Upper lobe of right lung (tissue), 1 donor: Measurements from ENCODE around the gene C11orf68. TPM values are rescaled to one million over a fixed set of nuclear protein-coding genes. Genes with fewer than 3 reads are reported as not detected.

Experiments
- ATAC-seq: fragments of 200-7000 bp; cut with Tn5 transposase; one replicate; pipeline ENCODE4 v1.9.1; 2020; ENCODE audit warnings: mild to moderate bottlenecking, moderate library complexity
- DNase-seq: peaks from one replicate; pipeline ENCODE4 v3.0.0-alpha.2; 2020
- H3K27ac ChIP-seq: fragments of 200-600 bp; one replicate; pipeline ENCODE4 v1.8.0; 2022
- H3K27me3 ChIP-seq: fragments of 200-600 bp; one replicate; pipeline ENCODE4 v1.8.0; 2022; ENCODE audit warnings: mild to moderate bottlenecking
- H3K36me3 ChIP-seq: fragments of 200-600 bp; one replicate; pipeline ENCODE4 v1.8.0; 2022
- H3K4me1 ChIP-seq: fragments of 200-600 bp; one replicate; pipeline ENCODE4 v1.8.0; 2022
- H3K4me3 ChIP-seq: fragments of 200-600 bp; one replicate; pipeline ENCODE4 v1.8.0; 2022; ENCODE audit warnings: mild to moderate bottlenecking
- H3K9me3 ChIP-seq: fragments of 200-600 bp; one replicate; pipeline ENCODE4 v1.8.0; 2022
- intact Hi-C: fragments of 100-400 bp; cut with DNase I; formaldehyde crosslinking; loops from one replicate; pipeline ENCODE4 v1.11.0; 2022
- total RNA-seq: library from RNA; stranded (reverse); fragmentation: NEBNext Ultra II Directional; extraction: Animal tissue kit (Norgen Biotek cat#: 25700); gene quantifications from one replicate; pipeline ENCODE4 v1.2.1, GENCODE V29; 2021
- TF ChIP-seq, protein P1 (sequence below): fragments of 200-600 bp; IDR thresholded peaks from one replicate; pipeline ENCODE4 v1.8.0; 2022; ENCODE audit warnings: antibody characterized with exemption
- donor health status: DM: no; HTN: yes; CAD: no; lungs with severe emphysema.

C11orf68 gene
- total RNA-seq, 1 donor from 2014 or later = 34.7 TPM

DNA sequence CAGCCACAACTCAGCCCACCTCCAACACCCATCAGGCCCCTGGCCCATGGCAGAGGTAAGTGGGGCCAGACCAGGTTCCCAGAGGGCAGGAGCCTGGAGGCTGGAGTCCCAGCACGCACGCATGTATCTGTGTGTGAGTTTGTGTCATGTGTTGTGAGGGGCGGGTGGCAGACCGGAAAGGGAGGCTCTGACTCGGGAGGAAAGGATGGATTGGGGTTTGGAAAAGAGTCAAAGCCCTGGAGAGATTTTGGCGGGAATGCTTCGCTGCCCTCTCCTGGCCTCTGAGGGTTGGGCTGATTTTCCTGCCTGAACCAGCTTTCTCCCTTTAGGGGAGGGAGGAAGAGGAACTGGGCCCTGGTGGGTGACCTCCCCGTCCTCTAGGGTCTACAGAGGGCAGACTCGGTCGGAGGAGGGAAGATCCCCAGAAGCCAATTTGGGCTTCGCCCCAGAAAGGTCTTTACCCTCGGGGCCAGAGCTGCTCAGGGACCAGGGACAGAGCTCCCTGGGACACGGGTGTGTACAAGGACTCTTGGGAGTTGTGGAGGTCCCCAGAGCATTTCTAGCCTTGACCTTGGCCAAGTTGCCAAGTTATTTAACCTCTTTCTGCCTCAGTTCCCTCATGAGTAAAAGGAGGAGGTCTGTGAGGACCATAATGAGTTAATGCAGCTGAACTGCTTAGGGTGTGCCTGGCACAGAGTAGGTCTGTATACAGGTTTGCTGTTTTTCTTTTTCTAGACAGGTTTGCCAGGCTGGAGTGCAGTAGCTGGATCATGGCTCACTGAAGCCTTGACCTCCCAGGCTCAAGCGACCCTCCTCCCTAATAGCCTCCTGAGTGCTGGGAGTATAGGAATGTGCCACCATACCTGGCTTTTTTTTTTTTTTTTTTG, 6.9 kb downstream of the C11orf68 start:
- H3K36me3 ChIP-seq = no peaks in the 10 kb centered on the region
- DNase-seq (no peak), ATAC-seq (peak; percentile 32)
- H3K27me3 ChIP-seq = no peaks in the 10 kb centered on the region
- peaks cover 34% of the 10 kb centered on the region for H3K4me1 ChIP-seq
- peak overlapping the region; percentile 11 for H3K27ac ChIP-seq
- no peak overlapping the region for H3K4me3 ChIP-seq
- TF ChIP-seq, protein P1, sequence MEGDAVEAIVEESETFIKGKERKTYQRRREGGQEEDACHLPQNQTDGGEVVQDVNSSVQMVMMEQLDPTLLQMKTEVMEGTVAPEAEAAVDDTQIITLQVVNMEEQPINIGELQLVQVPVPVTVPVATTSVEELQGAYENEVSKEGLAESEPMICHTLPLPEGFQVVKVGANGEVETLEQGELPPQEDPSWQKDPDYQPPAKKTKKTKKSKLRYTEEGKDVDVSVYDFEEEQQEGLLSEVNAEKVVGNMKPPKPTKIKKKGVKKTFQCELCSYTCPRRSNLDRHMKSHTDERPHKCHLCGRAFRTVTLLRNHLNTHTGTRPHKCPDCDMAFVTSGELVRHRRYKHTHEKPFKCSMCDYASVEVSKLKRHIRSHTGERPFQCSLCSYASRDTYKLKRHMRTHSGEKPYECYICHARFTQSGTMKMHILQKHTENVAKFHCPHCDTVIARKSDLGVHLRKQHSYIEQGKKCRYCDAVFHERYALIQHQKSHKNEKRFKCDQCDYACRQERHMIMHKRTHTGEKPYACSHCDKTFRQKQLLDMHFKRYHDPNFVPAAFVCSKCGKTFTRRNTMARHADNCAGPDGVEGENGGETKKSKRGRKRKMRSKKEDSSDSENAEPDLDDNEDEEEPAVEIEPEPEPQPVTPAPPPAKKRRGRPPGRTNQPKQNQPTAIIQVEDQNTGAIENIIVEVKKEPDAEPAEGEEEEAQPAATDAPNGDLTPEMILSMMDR = peak; percentile 34
- no peaks in the 10 kb centered on the region for H3K9me3 ChIP-seq
- intact Hi-C loops = no loop called here

DNA sequence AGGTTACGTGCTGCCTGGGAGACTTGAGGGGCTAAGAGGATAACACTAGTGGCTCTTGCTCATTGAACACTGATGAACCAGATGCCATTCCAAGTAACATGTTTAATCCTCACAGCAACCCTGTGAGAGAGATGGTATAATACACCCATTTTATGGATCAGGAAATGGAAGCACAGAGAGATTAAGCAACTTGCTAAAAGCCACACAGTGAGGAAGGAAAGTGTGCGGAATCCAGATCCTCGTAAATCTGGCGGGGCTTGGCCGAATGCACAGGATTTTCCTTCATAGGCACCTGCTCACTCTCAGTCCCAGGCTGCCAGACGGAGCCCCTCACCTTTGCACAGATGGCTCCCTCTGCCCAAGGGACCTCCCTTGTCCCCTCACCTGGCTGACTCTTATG, 11.0 kb downstream of the C11orf68 start:
- TF ChIP-seq, protein P1 = no peak
- Histone ChIP-seq H3K4me3 (no peak overlapping the region), H3K27ac (no peak overlapping the region), H3K36me3 (no peaks in the 10 kb centered on the region), H3K27me3 (no peaks in the 10 kb centered on the region), H3K9me3 (no peaks in the 10 kb centered on the region), H3K4me1 (peaks cover 11% of the 10 kb centered on the region)
- intact Hi-C loops = no loop called here
- DNase-seq (no peak), ATAC-seq (no peak)

DNA sequence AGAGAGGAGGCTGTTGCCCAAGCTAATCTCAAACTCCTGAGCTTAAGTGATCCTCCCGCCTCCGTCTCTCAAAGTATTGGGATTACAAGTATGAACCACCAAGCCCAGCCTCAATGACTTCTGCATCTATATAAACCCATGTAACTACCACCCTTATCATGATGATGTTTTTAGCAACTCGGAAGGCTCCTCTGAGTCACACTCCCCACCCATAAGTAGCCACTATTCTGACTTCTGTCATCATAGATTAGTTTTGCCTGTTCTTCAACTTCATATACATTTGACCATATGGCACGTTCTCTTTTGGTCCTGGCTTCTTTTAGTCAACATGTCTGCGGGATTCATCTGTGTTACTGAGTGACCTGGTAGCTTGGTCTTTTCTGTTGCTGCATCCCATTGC, 12.3 kb downstream of the C11orf68 start:
- Histone ChIP-seq H3K4me1 (peaks cover 6% of the 10 kb centered on the region), H3K4me3 (no peak overlapping the region), H3K27ac (no peak overlapping the region), H3K27me3 (no peaks in the 10 kb centered on the region), H3K9me3 (no peaks in the 10 kb centered on the region), H3K36me3 (no peaks in the 10 kb centered on the region)
- TF ChIP-seq, protein P1 = no peak
- DNase-seq (no peak), ATAC-seq (no peak)
- intact Hi-C loops = no loop called here

DNA sequence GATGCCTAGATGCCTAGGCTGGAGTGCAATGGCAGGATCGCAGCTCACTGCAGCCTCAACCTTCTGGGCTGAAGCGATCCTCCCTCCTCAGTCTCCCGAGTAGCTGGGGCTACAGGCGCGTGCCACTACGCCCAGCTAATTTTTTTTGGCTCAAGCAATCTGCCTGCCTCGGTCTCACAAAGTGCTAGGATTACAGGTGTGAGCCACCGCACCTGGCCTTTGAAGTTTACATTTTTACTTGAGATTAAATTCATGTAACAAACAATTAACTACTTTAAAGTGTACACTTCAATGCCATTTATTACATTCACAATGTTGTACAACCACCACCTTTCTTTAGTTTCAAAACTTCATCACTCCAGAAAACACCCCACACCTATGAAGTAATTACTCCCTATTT, 15.1 kb downstream of the C11orf68 start:
- Histone ChIP-seq H3K36me3 (no peaks in the 10 kb centered on the region), H3K4me3 (no peak overlapping the region), H3K9me3 (no peaks in the 10 kb centered on the region), H3K4me1 (peaks cover 13% of the 10 kb centered on the region), H3K27ac (no peak overlapping the region), H3K27me3 (no peaks in the 10 kb centered on the region)
- DNase-seq (no peak), ATAC-seq (no peak)
- intact Hi-C loops = no loop called here
- TF ChIP-seq, protein P1 = no peak

DNA sequence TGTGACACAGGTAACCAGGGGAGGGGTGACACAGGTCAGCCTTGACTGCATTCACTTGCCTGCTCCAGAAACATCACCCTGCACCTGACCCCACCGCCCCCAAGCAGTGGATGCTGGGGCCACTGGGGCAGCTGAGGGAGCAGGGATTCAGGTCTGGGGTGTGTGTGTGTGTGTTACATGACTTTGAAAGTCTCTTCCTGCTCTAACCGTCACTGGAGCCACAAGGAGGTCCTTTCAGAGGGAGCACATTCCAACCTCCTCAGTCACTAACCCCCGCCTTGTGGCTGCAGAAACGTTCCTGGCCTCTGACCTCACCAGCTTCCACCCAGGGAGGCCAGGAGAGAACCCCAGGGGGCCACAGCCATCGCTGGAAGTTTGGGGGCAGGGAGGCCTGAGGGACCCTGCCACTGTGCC, 15.8 kb downstream of the C11orf68 start:
- H3K27ac ChIP-seq = no peak overlapping the region

More for the DNA sequence above, 15.8 kb downstream of the C11orf68 start:
- DNase-seq (no peak), ATAC-seq (peak; percentile 14)
- intact Hi-C loops = no loop called here
- H3K4me1 ChIP-seq = peaks cover 18% of the 10 kb centered on the region
- no peaks in the 10 kb centered on the region for H3K27me3 ChIP-seq
- no peaks in the 10 kb centered on the region for H3K9me3 ChIP-seq
- no peaks in the 10 kb centered on the region for H3K36me3 ChIP-seq
- no peak overlapping the region for H3K4me3 ChIP-seq
- TF ChIP-seq, protein P1 = no peak
